Hair follicular keratinocyte (primary cell): ENCODE measurements around the gene KIRREL3. TPM values are rescaled to one million over a fixed set of nuclear protein-coding genes. Genes with fewer than 3 reads are reported as not detected.

Source experiments
- total RNA-seq: library from RNA; depleted of rRNA; stranded (reverse); fragments of >200 nt; gene quantifications from 2 replicates; pipeline ENCODE4 v1.2.3, GENCODE V29; 2015

The KIRREL3 gene
- total RNA-seq: not detected in 2 replicates

DNA sequence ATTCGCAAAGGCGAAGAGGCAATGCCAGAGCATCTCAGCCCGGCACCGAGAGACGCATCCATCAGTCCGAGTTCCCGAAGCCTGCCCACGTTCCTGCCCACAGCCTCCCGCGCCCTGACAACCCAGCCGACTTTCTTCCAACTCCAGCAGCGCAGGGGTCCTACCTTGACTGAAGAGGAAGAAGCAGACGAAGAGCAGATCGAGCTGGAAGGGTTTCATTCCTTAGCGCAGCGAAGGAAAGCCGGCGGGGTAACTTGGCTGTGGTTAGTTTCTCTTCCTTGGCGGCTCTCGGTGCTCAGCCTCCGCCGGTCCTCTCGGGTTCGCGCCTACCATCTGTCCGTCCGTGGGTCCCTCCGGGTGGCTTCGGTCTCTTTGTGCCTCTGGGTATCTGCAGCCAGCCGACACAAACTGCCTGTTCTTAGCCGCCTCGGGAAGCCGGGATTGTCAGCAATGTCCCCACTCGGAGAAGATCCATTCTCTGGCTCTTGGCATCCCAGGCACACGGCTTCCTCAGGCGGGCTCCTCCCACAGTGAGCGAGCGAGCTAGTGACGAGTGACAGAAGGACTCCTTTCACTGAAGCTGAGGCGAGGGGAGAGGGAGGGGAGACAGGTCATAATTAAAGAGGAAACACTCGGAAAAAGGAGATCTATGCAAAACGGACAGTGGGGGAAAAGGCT lies at the start of gene KIRREL3:
Gene KIRREL3, minus strand, starts transcription at position 480 of the 678 bp plus-strand sequence.

